Transverse colon (tissue), 4 donors: ENCODE results near the gene CDK14.

Experiments used
- POLR2A ChIP-seq: fragments of 450-650 bp; IDR thresholded peaks from one replicate; pipeline ENCODE4 v1.6.1; 2016; ENCODE audit warnings: antibody characterized with exemption, mild to moderate bottlenecking, moderate library complexity
- POLR2AphosphoS5 ChIP-seq, 3 donors: sonication (generic); formaldehyde crosslinking; IDR thresholded peaks; one replicate each; pipeline ENCODE4 v1.6.1; 2016; ENCODE audit warnings: antibody characterized with exemption in 3 of 3
- TF ChIP-seq, protein P1 (sequence below), 5 experiments: fragments of 200-600 bp in 3 of 5; fragments of 450-650 bp in 2 of 5; sonication (generic) in 3 of 5; IDR thresholded peaks; 1 replicate in 2 of 5; 2 replicates in 3 of 5; pipeline ENCODE4 v1.5.1; 2016 to 2017; ENCODE audit warnings: antibody characterized with exemption in 5 of 5, inconsistent platforms in 3 of 5, mild to moderate bottlenecking in 2 of 5, moderate library complexity in 1 of 5

DNA sequence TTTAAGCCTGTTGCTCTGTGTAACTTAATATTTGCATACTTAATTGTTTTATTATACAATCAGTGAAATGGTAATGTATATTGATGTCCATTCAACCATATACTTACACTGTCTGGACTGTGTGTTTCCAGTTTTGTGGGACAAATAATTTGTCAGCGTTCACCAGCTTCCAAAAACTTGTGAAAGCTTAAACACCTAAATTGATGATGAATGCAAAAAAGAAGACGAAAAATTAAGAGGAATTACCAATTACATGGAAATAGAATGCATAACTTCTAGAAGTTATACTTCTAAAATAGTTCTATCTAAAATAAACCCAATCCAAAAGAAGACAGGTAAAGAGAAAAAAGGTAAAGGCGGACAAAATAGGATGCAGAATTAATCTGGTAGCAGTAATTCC is 513.1 kb downstream of the CDK14 start:
- TF ChIP-seq POLR2A (no peak), POLR2AphosphoS5 (IDR thresholded peaks at IDR 0.05) (no peak)
- TF ChIP-seq, protein P1, sequence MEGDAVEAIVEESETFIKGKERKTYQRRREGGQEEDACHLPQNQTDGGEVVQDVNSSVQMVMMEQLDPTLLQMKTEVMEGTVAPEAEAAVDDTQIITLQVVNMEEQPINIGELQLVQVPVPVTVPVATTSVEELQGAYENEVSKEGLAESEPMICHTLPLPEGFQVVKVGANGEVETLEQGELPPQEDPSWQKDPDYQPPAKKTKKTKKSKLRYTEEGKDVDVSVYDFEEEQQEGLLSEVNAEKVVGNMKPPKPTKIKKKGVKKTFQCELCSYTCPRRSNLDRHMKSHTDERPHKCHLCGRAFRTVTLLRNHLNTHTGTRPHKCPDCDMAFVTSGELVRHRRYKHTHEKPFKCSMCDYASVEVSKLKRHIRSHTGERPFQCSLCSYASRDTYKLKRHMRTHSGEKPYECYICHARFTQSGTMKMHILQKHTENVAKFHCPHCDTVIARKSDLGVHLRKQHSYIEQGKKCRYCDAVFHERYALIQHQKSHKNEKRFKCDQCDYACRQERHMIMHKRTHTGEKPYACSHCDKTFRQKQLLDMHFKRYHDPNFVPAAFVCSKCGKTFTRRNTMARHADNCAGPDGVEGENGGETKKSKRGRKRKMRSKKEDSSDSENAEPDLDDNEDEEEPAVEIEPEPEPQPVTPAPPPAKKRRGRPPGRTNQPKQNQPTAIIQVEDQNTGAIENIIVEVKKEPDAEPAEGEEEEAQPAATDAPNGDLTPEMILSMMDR (IDR thresholded peaks at IDR 0.05) = no peak
